GM12878 (cell line): ENCODE data around the gene PAPOLG. TPM values are rescaled to one million over a fixed set of nuclear protein-coding genes. Genes with fewer than 3 reads are reported as not detected.

Experiments
- ATAC-seq: fragments of 200-7000 bp; cut with Tn5 transposase; 3 replicates; pipeline ENCODE4 v1.9.1; 2020; ENCODE audit warnings: mild to moderate bottlenecking, moderate library complexity
- BruUV-seq: library from RNA; stranded (reverse); fragments of 400-500 nt; replicated peaks from 2 replicates; lab custom pipeline; 2021; lab: Mats Ljungman, UMichigan
- CTCF ChIA-PET: fragments of 300-600 bp; sonication (Branson Sonifier 250); formaldehyde crosslinking; extraction: SDS; loops from one replicate; lab custom pipeline; 2021; ENCODE audit warnings: inconsistent platforms; lab: Yijun Ruan, JAX
- POLR2A ChIA-PET: fragments of 350-600 bp; formaldehyde crosslinking; extraction: SDS; loops from one replicate; lab custom pipeline; 2021; ENCODE audit warnings: inconsistent platforms; lab: Charles Lee
- RAD21 ChIA-PET: fragments of 300-600 bp; sonication (Branson Sonifier 250); formaldehyde crosslinking; loops from one replicate; lab custom pipeline; 2023; ENCODE audit warnings: antibody characterized with exemption; ENCODE audit not compliant: unreplicated experiment; lab: Charles Lee
- SMC1A ChIA-PET: fragments of 300-600 bp; sonication (Branson Sonifier 250); formaldehyde crosslinking; loops from one replicate; lab custom pipeline; 2023; ENCODE audit not compliant: unreplicated experiment, uncharacterized antibody; lab: Charles Lee
- DNase-seq: peaks from one replicate; pipeline ENCODE4 v3.0.0-alpha.2; 2011; ENCODE audit warnings: low read depth, low spot score
- FAIRE-seq: peaks from 3 replicates; lab custom pipeline; 2011; peaks lifted over from hg19 to GRCh38; lab: Jason Lieb, UNC
- H2AFZ ChIP-seq: 2 replicates; pipeline ENCODE4 v1.6.0; 2011; ENCODE audit warnings: low read depth, low read length, control low read depth; ENCODE audit not compliant: control insufficient read depth
- H3K27ac ChIP-seq: 2 replicates; pipeline ENCODE4 v1.5.1; 2011; ENCODE audit warnings: control low read depth; ENCODE audit not compliant: control insufficient read depth, insufficient read depth
- H3K27me3 ChIP-seq, 2 experiments: replicated peaks in 1 of 2; 2 replicates each; pipeline versions ENCODE4 v1.6.0 to v1.6.1; 2011; ENCODE audit warnings: low read length in 1 of 2; ENCODE audit not compliant: control insufficient read depth in 2 of 2, insufficient read depth in 2 of 2
- H3K36me3 ChIP-seq, 2 experiments: 2 replicates each; pipeline ENCODE4 v1.5.1; 2011; ENCODE audit warnings: low read length in 1 of 2; ENCODE audit not compliant: control insufficient read depth in 2 of 2, insufficient read depth in 2 of 2
- H3K4me1 ChIP-seq: 2 replicates; pipeline ENCODE4 v1.6.1; 2011; ENCODE audit warnings: mild to moderate bottlenecking, low read length, moderate library complexity, mixed read lengths; ENCODE audit not compliant: control insufficient read depth, insufficient read depth
- H3K4me2 ChIP-seq: 2 replicates; pipeline ENCODE4 v1.6.0; 2011; ENCODE audit warnings: control low read depth; ENCODE audit not compliant: control insufficient read depth, insufficient read depth
- H3K4me3 ChIP-seq: fragments of 200-600 bp; sonication (generic); 2 replicates; pipeline ENCODE4 v1.5.1; 2016
- H3K79me2 ChIP-seq: 2 replicates; pipeline ENCODE4 v1.6.0; 2011; ENCODE audit warnings: low read length; ENCODE audit not compliant: control insufficient read depth, insufficient read depth
- H3K9ac ChIP-seq: 2 replicates; pipeline ENCODE4 v1.8.0; 2011; ENCODE audit warnings: low read length, control low read depth, mixed read lengths; ENCODE audit not compliant: control insufficient read depth, insufficient read depth
- H3K9me3 ChIP-seq: replicated peaks from 3 replicates; pipeline ENCODE4 v1.5.1; 2011; ENCODE audit warnings: mild to moderate bottlenecking, low read length; ENCODE audit not compliant: control insufficient read depth, insufficient read depth
- H4K20me1 ChIP-seq: 2 replicates; pipeline ENCODE4 v1.6.0; 2011; ENCODE audit not compliant: control insufficient read depth, insufficient read depth
- CHD1 ChIP-seq: IDR thresholded peaks from 2 replicates; pipeline ENCODE4 v1.6.1; 2012; ENCODE audit warnings: low read depth, low read length, improper control_type of control experiment
- CHD4 ChIP-seq: fragments of 200-600 bp; sonication (generic); IDR thresholded peaks from 2 replicates; pipeline ENCODE4 v1.6.1; 2016; ENCODE audit warnings: mild to moderate bottlenecking
- FOXM1 ChIP-seq: IDR thresholded peaks from 2 replicates; pipeline ENCODE4 v1.6.1; 2012; ENCODE audit warnings: low read depth, mild to moderate bottlenecking, inconsistent platforms, low read length, moderate library complexity
- HDAC2 ChIP-seq: fragments of 200-600 bp; sonication (generic); IDR thresholded peaks from 2 replicates; pipeline ENCODE4 v1.6.1; 2017
- JUNB ChIP-seq: IDR thresholded peaks from 2 replicates; pipeline ENCODE4 v1.6.1; 2016; ENCODE audit warnings: antibody characterized with exemption, mild to moderate bottlenecking
- KAT2A ChIP-seq: conservative IDR thresholded peaks from 2 replicates; pipeline ENCODE4 v1.6.1; 2011; ENCODE audit warnings: low read depth, low read length; ENCODE audit not compliant: control insufficient read depth
- KDM1A ChIP-seq: fragments of 200-600 bp; sonication (generic); IDR thresholded peaks from 2 replicates; pipeline ENCODE4 v1.6.1; 2016; ENCODE audit warnings: borderline replicate concordance
- KLF5 ChIP-seq: fragments of 450-650 bp; IDR thresholded peaks from 2 replicates; pipeline ENCODE4 v1.6.1; 2014; ENCODE audit warnings: mild to moderate bottlenecking; ENCODE audit not compliant: partially characterized antibody
- LARP7 ChIP-seq: fragments of 450-650 bp; IDR thresholded peaks from 2 replicates; pipeline ENCODE4 v1.6.1; 2017; ENCODE audit warnings: mild to moderate bottlenecking
- MYB ChIP-seq: fragments of 150-350 bp; IDR thresholded peaks from 2 replicates; pipeline ENCODE4 v1.6.1; 2014; ENCODE audit warnings: mild to moderate bottlenecking, low read depth, low read length, borderline replicate concordance
- PAX8 ChIP-seq: fragments of 450-650 bp; IDR thresholded peaks from 2 replicates; pipeline ENCODE4 v1.6.1; 2017; ENCODE audit warnings: mild to moderate bottlenecking, moderate library complexity
- SKIL ChIP-seq: fragments of 450-650 bp; IDR thresholded peaks from 2 replicates; pipeline ENCODE4 v1.6.1; 2017; ENCODE audit warnings: mild to moderate bottlenecking, low read depth, inconsistent platforms; ENCODE audit not compliant: poor library complexity, severe bottlenecking
- SMC3 ChIP-seq: IDR thresholded peaks from 2 replicates; pipeline ENCODE4 v1.6.1; 2011; ENCODE audit warnings: low read length, improper control_type of control experiment, borderline replicate concordance
- SREBF2 ChIP-seq: IDR thresholded peaks from 2 replicates; pipeline ENCODE4 v1.6.1; 2012; ENCODE audit warnings: mild to moderate bottlenecking, low read length
- SRF ChIP-seq, 2 experiments: IDR thresholded peaks; 2 replicates each; pipeline ENCODE4 v1.6.1; 2011; ENCODE audit warnings: low read depth in 2 of 2, low read length in 2 of 2, mild to moderate bottlenecking in 1 of 2, moderate library complexity in 1 of 2
- TBL1XR1 ChIP-seq: IDR thresholded peaks from 2 replicates; pipeline ENCODE4 v1.6.1; 2012; ENCODE audit warnings: low read depth, low read length, improper control_type of control experiment
- ZNF687 ChIP-seq: fragments of 450-650 bp; IDR thresholded peaks from 2 replicates; pipeline ENCODE4 v1.6.1; 2017; ENCODE audit warnings: mild to moderate bottlenecking, moderate library complexity
- WGBS: methylation state at CpG from one replicate; pipeline ENCODE4 v1.1.6; 2016; ENCODE audit warnings: low lambda C conversion rate; ENCODE audit not compliant: insufficient replicate concordance, insufficient coverage; ENCODE audit errors: missing lambda C conversion rate; 5-methylcytosine and 5-hydroxymethylcytosine counted together
- in situ Hi-C: fragments of 300-500 bp; cut with MboI; formaldehyde crosslinking; loops from 9 replicates; pipeline ENCODE4 v1.14.3; 2018; ENCODE audit warnings: mixed read lengths
- intact Hi-C: fragments of 100-400 bp; cut with micrococcal nuclease; formaldehyde crosslinking; loops from one replicate; pipeline ENCODE4 v1.14.2; 2022; ENCODE audit not compliant: unreplicated experiment
- polyA plus RNA-seq, 11 experiments: library from polyadenylated mRNA; depleted of rRNA in 4 of 11; unstranded in 6 of 11; stranded (reverse) in 5 of 11; fragments of >200 nt; fragmentation: Nextera tagmentation in 4 of 11; fragmentation: Illumina TruSeq in 1 of 11; extraction: Ambion mirVana in 4 of 11; extraction: Trizol in 1 of 11; gene quantifications; 1 replicate in 1 of 11; 2 replicates in 10 of 11; pipeline versions ENCODE4 v1.2.1 to v1.2.3, GENCODE V29; 2011 to 2016; ENCODE audit warnings: inconsistent platforms in 2 of 11, missing spikeins in 2 of 11, low read depth in 1 of 11
- total RNA-seq, 4 experiments: library from RNA; depleted of rRNA in 3 of 4; stranded (reverse); fragments of >200 nt in 3 of 4; fragmentation: Illumina TruSeq in 1 of 4; extraction: Trizol in 1 of 4; gene quantifications; 2 replicates each; pipeline versions ENCODE4 v1.2.1 to v1.2.3, GENCODE V29; 2013 to 2021

Gene PAPOLG
- total and polyA plus RNA-seq, 10 of the 15 experiments (the other 5 are each of a cell fraction or from before 2014, with no cell fraction given), result 4.2 to 15.8 (median 10.7) TPM

GRCh38 chr2:60839126-60839813 lies 83.2 kb downstream of the PAPOLG start (continued):
- TF ChIP-seq SRF (IDR thresholded peaks at IDR 0.05; ENCODE audit: low read depth in 2 of 2, low read length in 2 of 2), result no peak
- TF ChIP-seq SREBF2, result no peak
- TF ChIP-seq CHD4, result no peak
- no peak for TF ChIP-seq SMC3

GRCh38 chr2:60840880-60841279 lies 84.8 kb downstream of the PAPOLG start:
- no peaks in the 10 kb centered on the region for H3K36me3 ChIP-seq
- in situ Hi-C loops, result no loop called here
- peak overlapping the region; percentile 38; the same call in 1 of the 2 replicates for H3K4me3 ChIP-seq
- POLR2A ChIA-PET, result interaction anchor here (0.6 to 1.8 kb wide), 3 partner anchors 9 to 30 kb away, joined by 3 to 7 read pairs (median 5); no protein-coding TSS in a partner anchor
- H3K4me1 ChIP-seq, result peaks cover 91% of the 10 kb centered on the region
- H4K20me1 ChIP-seq, result no peaks in the 10 kb centered on the region
- no peaks in the 10 kb centered on the region for H3K9me3 ChIP-seq
- H3K27ac ChIP-seq, result peak overlapping the region; percentile 92
- WGBS, result under 1% methylated on average over 7 of the region's 7 CpGs
- intact Hi-C loops, result no loop called here
- no peaks in the 10 kb centered on the region for H3K27me3 ChIP-seq
- H2AFZ ChIP-seq, result no peak overlapping the region
- SMC1A ChIA-PET, result interaction anchor here (0.6 to 6.7 kb wide), 8 partner anchors 8 to 113 kb away, joined by 3 to 112 read pairs (median 6); partner anchors contain the start of gene REL
- no peaks in the 10 kb centered on the region for H3K79me2 ChIP-seq
- BruUV-seq, result no TSS peak
- peak overlapping the region; percentile 72 for H3K4me2 ChIP-seq
- CTCF ChIA-PET, result interaction anchor here (1.1 to 3.0 kb wide), 4 partner anchors 8 to 53 kb away, joined by 3 to 12 read pairs (median 4); no protein-coding TSS in a partner anchor
- RAD21 ChIA-PET, result interaction anchor here (1.0 to 5.5 kb wide), 6 partner anchors 8 to 152 kb away, joined by 3 to 78 read pairs (median 4); partner anchors contain the start of gene REL
- ATAC-seq, result peak; percentile 63
- peak; percentile 86 for DNase-seq
- peak; percentile 49 for FAIRE-seq
- H3K9ac ChIP-seq, result no peak overlapping the region
- TF ChIP-seq MYB, result no peak
- TF ChIP-seq KLF5, result no peak
- peak; percentile 47; the same call in 1 of the 2 replicates for TF ChIP-seq JUNB
- no peak for TF ChIP-seq CHD1
- TF ChIP-seq PAX8, result no peak
- no peak for TF ChIP-seq ZNF687
- TF ChIP-seq FOXM1, result peak; percentile 100
- TF ChIP-seq HDAC2, result no peak
- no peak for TF ChIP-seq KAT2A
- no peak for TF ChIP-seq LARP7
- TF ChIP-seq SKIL, result peak; percentile 70
- peak; percentile 80; the same call in 1 of the 2 replicates for TF ChIP-seq TBL1XR1
- TF ChIP-seq KDM1A, result no peak
